AG04450 (cell line): ENCODE results near the gene HMX2. TPM values are rescaled to one million over a fixed set of nuclear protein-coding genes. Genes with fewer than 3 reads are reported as not detected.

ENCODE experiments used
- CTCF ChIA-PET: fragments of 300-600, 350-600 bp; formaldehyde crosslinking; extraction: SDS; loops from one replicate; lab custom pipeline; 2022; ENCODE audit warnings: antibody characterized with exemption, inconsistent platforms; lab: Charles Lee
- POLR2A ChIA-PET: fragments of 350-600 bp; formaldehyde crosslinking; extraction: SDS; loops from one replicate; lab custom pipeline; 2021; ENCODE audit warnings: antibody characterized with exemption, inconsistent platforms; lab: Yijun Ruan, JAX
- DNase-seq: peaks from one replicate; pipeline ENCODE4 v3.0.0-alpha.2; 2011; ENCODE audit warnings: low read depth, low spot score
- H3K27ac ChIP-seq: one replicate; pipeline ENCODE4 v1.5.1; 2012; ENCODE audit warnings: low read depth, low read length, control low read depth
- H3K27me3 ChIP-seq: one replicate; pipeline ENCODE4 v1.6.0; 2012; ENCODE audit warnings: low read length; ENCODE audit not compliant: control insufficient read depth, insufficient read depth
- H3K4me3 ChIP-seq: 2 replicates; pipeline ENCODE4 v1.5.1; 2011; ENCODE audit warnings: mild to moderate bottlenecking, low read depth, low read length, control low read depth
- H3K9me3 ChIP-seq: 2 replicates; pipeline ENCODE4 v1.5.1; 2012; ENCODE audit warnings: low read length; ENCODE audit not compliant: control insufficient read depth, insufficient read depth
- CTCF ChIP-seq: IDR thresholded peaks from 2 replicates; pipeline ENCODE4 v1.5.1; 2011; ENCODE audit warnings: low read depth, low read length, control low read depth, inconsistent platforms
- polyA plus RNA-seq: library from polyadenylated mRNA; depleted of rRNA; stranded (reverse); fragments of >200 nt; gene quantifications from 2 replicates; pipeline ENCODE4 v1.2.3, GENCODE V29; 2011

The HMX2 gene
- polyA plus RNA-seq, 1 experiment: not detected

GRCh38 chr10:123139165-123139520 is 8.8 kb upstream of the HMX2 start:
- peaks cover 9% of the 10 kb centered on the region; the same call in 1 of the 2 replicates for H3K9me3 ChIP-seq
- no peak for TF ChIP-seq CTCF
- DNase-seq: no peak
- POLR2A ChIA-PET: interaction anchor here (1.0 kb wide), 1 partner anchor 15 kb away, joined by 4 read pairs; the partner anchor contains the start of gene BUB3
- CTCF ChIA-PET: interaction anchor here (1.6 kb wide), 2 partner anchors 15 to 158 kb away, joined by 3 to 6 read pairs; partner anchors contain the start of gene BUB3
- H3K27ac ChIP-seq: no peak overlapping the region
- no peak overlapping the region for H3K4me3 ChIP-seq
- H3K27me3 ChIP-seq: peaks cover 97% of the 10 kb centered on the region

- no peak for TF ChIP-seq CTCF
- Histone ChIP-seq H3K4me3 (no peak overlapping the region), H3K9me3 (peaks cover 6% of the 10 kb centered on the region; the same call in 1 of the 2 replicates), H3K27ac (no peak overlapping the region), H3K27me3 (peaks cover 97% of the 10 kb centered on the region)
- no peak for DNase-seq
- POLR2A ChIA-PET: interaction anchor here (1.0 kb wide), 1 partner anchor 14 kb away, joined by 4 read pairs; the partner anchor contains the start of gene BUB3
- CTCF ChIA-PET: interaction anchor here (1.6 kb wide), 1 partner anchor 159 kb away, joined by 6 read pairs; no protein-coding TSS in a partner anchor
These were observed 8.3 kb upstream of the HMX2 start for GRCh38 chr10:123139521-123140163.

GRCh38 chr10:123140164-123140982 is 7.6 kb upstream of the HMX2 start:
- ChIA-PET POLR2A (no interaction called here), CTCF (interaction anchor here (1.6 kb wide), 1 partner anchor 159 kb away, joined by 6 read pairs; no protein-coding TSS in a partner anchor)
- peaks cover 97% of the 10 kb centered on the region for H3K27me3 ChIP-seq
- H3K4me3 ChIP-seq: no peak overlapping the region
- no peak for DNase-seq
- no peak overlapping the region for H3K27ac ChIP-seq
- H3K9me3 ChIP-seq: peaks cover 5% of the 10 kb centered on the region; the same call in 1 of the 2 replicates
- TF ChIP-seq CTCF: no peak

- CTCF ChIA-PET: no interaction called here
These were observed 6.9 kb upstream of the HMX2 start for GRCh38 chr10:123140983-123141390.

More at GRCh38 chr10:123140983-123141390, 6.9 kb upstream of the HMX2 start:
- H3K4me3 ChIP-seq: no peak overlapping the region
- DNase-seq: no peak
- POLR2A ChIA-PET: no interaction called here
- no peak overlapping the region for H3K27ac ChIP-seq
- no peak for TF ChIP-seq CTCF
- H3K27me3 ChIP-seq: peaks cover 98% of the 10 kb centered on the region
- peaks cover 5% of the 10 kb centered on the region; the same call in 1 of the 2 replicates for H3K9me3 ChIP-seq
